T-helper 22 cell (primary cell): ENCODE data around the gene NEUROD2.

Experiments
- DNase-seq: peaks from one replicate; pipeline ENCODE4 v3.0.0-alpha.2; 2020; ENCODE audit warnings: low read depth

The NEUROD2 gene

DNA sequence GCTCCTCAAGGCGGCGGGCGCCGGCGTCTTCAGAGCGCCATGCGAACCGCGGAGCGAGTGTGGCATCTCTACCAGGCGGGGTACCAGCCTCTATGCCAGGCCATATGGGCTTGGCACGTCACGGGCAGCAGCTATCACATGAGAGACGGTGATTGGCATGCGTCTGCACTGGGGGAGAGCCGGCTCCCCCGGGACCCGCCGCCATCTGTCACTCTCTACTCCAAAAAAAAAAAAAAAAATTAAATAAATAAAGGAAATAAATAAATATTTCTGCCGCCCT lies at the start of gene NEUROD2:
NEUROD2 (minus strand) TSS at position 70 of the 280 bp plus-strand sequence. CDS start 1,321 bp downstream, outside the sequence.
- DNase-seq: no peak

DNA sequence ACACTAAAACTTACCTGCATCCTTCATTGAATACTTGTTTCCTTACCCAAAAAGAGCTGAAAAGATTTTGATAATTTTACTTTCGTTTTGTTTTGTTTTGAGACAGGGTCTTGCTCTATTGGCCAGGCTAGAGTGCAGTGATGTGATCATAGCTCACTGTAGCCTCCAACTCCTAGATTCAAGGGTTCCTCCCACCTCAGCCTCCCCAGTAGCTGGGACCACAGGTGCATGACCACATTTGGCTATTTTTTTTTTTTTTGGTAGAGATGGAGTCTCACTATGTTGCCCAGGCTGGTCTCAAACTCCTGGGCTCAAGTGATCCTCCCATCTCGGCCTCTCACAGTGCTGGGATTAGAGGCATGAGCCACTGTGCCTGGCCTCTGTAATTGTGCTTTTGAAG lies 47.4 kb upstream of the NEUROD2 start:
- no peak for DNase-seq

DNA sequence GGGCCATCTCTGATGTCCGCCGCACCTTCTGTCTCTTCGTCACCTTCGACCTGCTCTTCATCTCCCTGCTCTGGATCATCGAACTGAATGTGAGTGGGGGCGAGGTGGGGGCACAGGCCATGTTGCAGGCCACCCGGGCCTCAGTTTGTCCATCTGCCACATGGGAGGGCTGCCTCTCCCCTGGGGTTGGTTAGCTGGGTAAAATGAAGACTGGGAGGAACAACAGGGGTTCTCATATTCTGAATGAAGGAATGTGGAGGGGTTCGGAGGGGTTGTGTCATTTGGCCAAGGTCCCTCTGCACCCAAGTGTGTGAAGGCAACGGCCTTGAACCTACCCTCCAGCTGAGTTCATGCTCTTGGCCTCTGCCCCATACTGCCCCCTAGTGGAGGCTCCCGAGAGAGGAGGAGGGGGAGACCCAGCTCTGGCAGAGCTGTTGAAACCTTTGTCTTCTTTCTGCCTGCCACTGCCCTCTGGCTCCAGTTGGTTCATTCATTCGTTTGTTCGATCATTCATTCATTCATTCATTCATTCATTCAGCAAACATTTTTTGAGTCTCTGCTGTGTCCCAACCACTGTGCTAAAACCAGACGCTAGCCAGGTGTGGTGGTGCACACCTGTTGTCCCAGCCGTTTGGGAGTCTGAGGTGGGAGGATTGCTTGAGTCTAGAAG lies 46.1 kb upstream of the NEUROD2 start:
- DNase-seq: peak; percentile 49

DNA sequence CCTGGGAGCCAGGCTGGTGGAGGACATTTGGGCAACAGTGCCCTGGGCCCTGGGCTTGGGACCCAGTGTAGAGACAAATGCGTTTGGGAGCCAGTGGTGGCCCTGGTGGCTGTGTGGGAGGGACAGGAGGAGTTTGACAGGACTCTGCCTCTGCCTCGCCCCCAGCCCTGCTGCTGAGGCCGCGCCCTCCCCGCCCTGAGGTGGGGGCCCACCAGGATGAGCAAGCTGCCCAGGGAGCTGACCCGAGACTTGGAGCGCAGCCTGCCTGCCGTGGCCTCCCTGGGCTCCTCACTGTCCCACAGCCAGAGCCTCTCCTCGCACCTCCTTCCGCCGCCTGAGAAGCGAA lies 45.6 kb upstream of the NEUROD2 start:
- DNase-seq: no peak

DNA sequence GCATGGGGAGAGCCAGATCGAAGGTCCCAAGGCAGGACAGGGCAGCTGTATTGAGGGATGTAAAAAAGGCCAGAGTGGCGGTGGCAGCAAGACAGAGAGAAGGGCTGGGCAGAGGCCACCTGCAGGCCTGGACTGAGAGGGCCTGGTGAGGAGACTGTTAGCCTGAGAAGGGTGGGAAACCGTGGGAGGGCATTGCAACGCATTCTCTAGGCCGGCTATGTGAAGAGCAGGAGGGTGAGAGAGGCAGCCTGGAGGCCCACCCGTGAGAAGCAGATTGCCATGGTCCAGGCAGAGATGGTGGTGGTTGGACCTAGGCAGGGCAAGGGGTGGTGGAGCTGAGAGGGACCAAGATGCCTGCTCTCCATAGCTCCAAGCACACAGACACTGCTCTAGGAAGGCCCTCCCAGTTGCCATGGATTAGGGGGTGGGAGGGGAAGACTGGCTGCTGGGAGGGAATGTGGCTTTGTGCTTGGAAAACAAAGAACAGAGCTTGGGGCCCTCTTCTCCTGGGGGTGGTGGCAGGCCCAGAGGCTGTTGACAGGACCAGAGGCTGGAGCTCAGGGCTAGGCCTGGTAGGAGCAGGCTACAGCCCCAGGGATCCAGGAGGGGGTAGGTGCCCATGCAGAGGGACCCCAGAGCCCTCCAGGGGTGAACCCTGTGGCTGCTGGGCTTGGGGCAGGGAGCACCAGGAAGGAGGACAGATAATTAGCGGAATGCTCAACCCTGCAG lies 45.0 kb upstream of the NEUROD2 start:
- DNase-seq: no peak

DNA sequence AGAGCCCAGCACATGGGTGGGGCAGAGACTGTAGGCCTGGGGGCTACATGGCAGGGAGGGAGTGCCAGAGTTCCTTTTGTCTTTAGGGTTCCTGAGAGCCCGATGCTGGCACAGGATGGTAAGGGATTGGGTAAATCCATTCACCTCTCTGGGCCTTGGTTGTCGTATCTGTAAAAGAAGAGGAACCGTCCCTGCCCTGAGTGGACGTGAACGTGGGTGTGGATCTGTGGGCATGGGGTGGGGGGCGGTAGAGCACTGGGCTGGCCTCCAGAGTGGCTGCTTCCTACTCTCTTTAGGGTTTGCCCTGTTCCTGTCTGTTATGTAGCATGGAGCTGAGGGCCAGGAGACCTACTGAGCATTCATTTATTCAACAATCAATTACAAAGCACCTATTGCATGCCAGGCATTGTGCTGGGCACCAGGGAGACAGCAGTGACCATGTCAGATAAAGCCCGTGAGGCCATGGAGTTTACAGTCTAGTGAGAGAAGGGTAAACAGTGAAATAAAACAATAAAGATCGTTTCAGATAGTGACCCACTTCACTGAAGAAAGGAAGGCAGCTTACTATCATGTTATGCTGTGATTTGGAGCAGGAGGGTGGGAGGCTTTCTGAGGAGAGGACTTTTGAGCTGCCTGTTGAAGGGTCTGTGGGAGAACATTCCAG lies 44.3 kb upstream of the NEUROD2 start:
- DNase-seq: no peak

DNA sequence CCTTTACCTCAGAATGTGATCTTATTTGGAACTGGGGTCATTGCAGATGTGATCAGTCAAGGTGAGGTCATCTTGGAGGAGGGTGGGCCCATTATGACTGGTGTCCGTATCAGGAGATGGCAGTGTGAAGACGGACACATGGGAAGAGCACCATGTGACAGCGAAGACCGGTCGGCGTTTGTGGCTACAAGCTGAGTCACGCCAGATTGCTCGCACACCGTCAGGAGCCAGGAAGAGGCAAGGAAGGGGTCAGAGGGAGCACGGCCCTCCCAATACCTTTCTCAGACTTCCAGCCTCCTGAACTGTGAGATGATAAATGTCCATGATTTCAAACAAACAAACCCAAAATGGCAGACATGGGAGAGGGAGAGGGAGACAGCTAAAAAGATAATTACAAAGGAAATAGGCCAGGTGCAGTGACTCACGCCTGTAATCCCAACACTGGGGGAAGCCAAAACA lies 42.4 kb upstream of the NEUROD2 start:
- DNase-seq: no peak

DNA sequence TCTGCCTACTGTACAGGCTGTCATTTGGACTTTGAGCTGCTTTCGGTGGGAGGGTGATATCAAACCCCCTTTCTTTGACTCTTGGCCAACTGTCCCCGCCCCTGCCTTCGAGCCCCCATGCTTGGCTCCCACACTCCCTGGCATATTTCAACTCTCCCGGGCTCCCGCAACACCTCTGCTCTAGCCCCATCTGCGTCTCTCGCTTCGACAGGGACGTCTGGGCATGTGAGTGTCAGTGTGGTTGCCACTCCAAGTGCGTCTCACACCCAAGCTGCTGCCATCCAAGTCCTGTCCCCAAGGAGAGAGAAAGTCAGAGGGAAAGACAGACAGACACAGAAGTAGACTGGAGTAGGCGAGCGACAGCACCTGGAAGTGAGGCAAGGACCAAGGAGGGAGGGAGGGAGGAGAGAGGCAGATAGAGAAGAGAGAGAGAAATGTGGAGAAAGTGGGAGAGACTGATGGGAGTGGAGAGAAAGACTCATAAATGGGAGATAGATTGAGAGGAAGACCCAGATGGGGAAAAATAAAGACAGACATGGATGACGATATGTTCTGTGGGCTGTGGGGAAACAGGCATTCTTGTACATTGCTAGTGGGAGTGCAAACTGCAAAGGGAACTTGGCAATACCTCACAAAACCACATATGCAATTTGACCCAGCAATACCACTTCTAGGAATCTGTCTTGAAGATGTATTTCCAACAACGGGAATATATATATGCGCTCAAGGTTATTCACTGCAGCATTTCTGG lies 41.1 kb upstream of the NEUROD2 start:
- no peak for DNase-seq

DNA sequence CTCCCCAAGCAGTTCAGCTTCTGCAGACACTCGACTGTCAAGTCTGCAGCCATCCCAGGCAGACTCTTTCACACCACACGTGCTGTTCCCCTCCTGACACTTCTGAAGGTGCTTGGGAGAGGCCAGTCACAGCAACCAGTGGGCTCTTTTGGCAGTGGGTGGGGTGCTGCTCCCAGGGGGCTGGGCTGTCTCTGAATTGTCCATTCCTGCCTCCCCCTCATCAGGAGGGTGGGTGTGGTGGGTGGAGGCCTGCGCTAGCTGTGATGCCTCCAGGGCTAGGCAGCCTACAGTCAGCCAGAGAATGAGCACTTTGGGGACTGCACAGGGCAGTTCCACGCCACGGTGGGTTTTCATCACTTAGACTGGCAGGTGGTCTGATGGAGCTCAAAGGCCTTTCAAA lies 39.5 kb upstream of the NEUROD2 start:
- no peak for DNase-seq

DNA sequence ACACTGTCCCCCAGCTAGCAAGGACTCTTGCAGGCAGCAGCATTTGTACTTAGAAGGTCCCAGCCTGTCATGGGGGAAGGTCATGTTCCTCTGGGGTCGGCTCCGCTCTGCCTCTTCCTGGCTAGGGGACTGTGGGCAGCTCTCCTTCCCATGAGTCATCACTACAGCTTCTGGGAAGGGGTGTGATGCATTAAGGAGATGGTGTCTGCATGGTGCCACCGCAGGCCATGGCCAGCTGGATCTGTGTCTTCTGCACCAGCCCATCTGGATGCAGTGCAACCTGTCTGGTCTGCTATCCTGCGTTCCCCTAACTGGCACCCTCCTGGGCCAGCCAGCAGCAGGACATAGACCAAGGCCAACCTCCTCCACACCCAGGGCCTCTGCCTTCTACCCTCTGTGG lies 35.6 kb upstream of the NEUROD2 start:
- no peak for DNase-seq

DNA sequence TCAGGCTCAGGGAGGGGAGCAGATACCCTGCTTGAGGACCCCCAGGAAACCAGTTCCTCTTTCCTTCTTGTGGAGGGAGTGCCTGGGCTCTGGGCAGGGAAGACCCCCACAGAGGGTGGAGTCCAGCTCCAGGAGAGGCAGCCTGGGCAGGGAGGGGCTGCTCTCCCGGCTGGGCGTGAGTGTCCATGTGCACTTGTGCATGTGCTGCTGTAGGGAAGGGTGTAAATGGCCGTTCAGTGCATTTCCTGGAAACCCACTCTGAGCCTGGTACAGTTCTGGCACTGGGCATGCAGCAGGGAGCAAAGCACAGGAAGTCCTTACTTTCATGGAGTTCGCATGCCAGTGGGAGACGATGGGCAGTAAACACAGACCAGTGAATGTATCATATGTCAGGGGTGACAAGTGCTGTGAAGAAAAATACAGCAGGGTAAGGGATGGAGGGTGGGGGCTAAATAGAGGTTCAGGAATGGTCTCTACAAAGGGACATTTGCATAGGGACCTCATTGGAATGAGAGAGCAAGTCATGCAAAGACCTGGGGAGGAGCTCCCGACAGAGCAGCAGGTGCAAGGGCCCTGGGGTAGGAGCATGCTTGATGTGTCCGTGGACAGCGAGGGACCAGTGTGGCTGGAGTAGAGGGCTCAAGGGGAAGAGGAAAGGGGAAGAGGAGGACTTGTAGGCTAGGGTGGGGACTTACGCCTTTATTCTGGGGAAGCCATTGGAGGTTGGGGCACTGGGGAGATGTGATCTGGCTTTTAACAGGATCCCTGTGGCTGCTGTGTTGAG lies 34.8 kb upstream of the NEUROD2 start:
- no peak for DNase-seq

DNA sequence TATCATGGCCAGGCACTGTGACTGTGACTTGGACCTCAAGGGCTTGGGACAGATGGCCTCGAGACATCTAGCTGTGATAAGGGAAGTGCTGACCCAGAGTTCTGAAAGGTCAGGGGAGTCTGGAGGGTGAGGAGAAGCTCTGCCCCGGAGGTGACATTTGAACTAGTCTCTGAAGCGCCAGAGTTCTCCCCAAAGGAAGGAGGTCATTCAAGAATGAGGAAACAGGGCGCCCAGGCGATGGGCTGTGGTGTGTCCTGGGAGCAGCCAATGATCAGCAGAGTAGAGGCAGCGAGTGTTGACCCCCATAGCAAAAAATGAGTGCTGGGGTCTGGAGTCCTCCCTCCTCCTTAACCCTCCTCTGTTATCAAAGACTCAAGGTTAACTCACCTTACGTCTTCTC lies 34.2 kb upstream of the NEUROD2 start:
- DNase-seq: no peak

DNA sequence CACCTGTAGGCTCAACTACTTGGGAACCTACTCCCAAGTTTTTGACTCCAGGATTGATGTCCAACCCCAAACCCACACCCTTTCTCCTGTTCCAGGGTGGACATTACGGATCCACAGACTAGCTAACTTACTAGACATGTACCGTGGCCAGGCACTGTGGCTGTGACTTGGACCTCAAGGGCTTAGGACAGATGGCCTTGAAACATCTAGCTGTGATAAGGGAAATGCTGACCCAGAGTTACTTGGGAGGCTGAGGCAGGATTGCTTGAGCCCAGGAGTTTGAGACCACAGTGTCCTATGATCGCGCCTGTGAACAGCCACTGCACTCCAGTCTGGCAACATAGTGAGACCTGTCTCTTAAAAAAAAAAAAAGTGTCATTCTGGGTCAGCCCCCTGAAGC lies 33.4 kb upstream of the NEUROD2 start:
- no peak for DNase-seq

DNA sequence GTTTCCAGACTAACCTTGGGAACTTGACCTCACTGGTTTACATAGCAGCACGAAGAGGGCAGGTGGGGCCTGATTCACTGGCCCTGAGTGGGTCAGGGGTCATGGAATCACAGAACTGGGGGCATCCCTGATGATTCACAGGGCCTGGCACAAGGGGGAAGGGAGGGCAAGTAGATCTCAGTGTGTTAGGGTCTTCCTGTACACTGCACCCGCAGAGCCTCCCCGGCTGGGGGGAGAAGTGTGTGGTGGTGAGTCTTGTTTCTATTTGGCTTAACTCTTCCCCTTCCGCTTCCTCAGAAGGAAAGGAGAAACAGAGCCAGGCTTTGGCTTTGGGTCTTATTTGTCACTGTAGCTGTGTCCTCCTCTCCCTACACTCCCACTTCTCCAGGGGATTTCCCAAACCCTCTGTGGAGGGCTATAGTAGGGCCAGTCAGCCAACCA lies 32.9 kb upstream of the NEUROD2 start:
- no peak for DNase-seq

DNA sequence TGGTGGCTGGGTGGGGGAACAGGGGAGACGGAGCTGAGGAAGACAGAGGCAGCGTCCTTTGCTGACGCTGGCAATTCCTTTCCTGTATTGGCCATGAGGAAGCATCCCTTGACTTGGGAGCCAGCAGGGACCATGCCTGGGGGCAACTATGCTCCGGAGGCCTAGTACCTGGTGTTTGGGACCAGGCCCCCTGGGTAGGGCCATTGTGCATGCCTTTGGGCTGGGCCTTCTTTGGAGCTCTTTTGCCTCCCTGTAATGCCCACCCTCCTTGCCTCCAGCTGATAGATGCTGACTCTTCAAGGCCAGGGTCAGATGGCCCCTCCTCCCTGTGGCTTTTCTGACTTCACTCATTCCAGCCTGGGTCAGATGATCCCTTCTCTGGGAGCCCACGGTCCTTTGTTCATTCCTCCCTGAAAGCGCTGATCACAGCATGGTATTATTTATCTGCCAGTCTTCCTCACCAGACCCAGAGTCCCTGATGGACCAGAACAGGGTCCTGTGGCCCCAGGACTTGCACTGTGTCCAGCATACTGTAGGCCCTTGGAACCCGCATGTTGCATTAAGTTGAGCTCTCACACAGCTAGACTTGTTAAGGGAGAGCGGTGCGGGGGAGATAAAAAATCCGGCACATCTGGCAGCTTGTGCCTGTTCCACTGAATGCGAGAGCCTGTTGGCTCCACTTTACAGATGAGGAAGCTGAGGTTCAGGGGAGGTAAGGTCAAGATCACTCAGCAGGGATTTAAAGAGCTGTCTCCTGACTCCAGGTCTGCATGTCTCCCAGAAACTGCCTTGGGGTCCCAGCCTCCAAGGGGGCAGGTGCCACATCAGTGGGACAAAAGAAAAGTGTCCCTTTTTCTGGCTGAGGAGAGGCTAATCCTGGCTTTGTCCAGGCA lies 32.1 kb upstream of the NEUROD2 start:
- DNase-seq: no peak

DNA sequence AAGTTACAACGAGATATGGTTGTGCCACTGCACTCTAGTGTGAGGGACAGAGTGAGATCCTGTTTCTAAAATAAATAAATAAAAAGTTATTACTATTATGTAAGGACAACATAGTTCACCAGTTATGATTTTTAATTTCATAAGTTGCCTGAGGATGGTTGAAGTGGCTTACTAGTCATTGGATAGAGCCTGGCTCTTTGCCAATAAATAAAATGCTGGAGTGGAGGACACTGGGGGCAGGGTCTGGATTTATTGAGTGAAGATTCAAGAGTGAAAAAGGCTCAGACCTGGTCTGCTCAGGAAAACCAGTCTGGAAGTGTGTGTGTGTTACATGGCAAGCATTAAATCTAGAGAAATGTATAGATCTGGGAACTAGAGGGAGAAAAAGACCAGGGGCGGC lies 31.3 kb upstream of the NEUROD2 start:
- no peak for DNase-seq

DNA sequence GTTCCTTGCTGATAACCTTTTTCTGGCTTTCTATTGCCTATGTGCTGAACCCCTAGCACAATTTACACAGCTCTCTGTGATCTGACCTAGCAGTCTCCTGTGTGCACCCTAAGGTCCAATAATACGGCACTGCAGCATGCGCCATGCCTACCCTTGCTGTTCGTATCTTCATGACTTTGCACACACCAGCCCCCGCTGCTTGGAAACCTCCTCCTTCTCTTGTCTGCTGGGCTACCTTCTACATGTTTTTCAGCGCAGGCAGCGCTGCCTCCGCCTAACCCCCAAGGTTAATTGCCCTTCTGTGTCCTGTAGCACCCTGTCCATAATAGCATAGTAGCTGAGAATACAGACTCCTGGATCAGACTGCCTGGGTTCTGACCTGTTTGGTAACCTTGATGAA lies 30.6 kb upstream of the NEUROD2 start:
- DNase-seq: no peak

DNA sequence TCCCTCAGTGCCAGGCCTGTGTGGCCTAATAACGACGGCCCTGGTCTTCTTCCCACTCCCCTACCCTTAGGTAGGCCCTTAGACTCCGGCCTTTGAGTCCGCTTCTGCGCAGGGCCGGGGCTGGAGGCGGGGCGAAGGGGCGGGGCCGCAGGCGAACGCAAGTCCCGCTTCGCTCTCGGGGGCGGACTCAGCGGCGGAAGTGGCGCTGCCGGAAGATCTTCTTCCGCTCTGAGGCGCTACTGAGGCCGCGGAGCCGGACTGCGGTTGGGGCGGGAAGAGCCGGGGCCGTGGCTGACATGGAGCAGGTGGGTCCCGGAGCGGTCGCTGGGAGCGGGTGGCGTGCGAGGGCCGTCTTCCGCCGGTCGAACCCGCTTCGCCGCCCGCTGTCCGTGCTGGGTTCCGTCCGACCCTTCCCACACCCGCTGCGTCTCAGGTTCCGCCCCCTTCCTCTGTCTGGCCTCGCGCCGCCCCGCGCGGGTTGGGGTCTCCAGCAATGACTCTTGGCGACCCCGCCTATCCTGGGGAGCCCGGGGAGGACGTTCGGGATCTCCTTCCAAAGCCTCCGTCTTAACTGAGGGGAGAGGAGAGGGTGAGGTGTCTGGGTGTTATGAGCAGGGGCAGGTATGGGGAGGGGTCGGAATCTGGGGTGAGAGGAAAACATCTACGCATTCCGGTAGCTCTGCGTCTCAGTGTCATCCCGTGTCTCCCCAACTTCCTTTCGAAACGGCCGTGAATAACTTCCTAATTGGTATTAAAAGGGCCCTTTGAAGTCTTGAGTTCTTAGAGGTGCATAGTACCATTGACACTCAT lies 29.4 kb upstream of the NEUROD2 start, which contains the start of gene STARD3:
STARD3 (plus strand) TSS at position 218 of the 810 bp plus-strand sequence. CDS start 16,388 bp downstream, outside the sequence.
- DNase-seq: peak; percentile 81

DNA sequence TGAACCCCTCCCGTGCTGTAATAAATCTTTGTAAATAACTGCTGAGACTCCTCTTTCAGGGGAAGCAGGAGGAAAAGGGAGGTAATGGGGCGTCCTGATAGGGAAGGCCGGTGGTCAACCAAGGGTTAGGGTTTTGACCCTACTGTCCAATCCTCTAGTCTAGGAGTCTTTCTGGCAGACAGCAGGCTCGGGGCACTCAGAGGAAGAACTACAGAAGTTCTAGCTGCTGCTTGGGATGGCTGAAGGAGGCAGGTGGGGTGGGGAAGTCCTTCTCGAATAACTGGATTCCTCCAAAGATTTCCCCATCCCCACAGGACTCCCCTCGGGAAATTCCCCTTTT lies 28.8 kb upstream of the NEUROD2 start:
- no peak for DNase-seq

DNA sequence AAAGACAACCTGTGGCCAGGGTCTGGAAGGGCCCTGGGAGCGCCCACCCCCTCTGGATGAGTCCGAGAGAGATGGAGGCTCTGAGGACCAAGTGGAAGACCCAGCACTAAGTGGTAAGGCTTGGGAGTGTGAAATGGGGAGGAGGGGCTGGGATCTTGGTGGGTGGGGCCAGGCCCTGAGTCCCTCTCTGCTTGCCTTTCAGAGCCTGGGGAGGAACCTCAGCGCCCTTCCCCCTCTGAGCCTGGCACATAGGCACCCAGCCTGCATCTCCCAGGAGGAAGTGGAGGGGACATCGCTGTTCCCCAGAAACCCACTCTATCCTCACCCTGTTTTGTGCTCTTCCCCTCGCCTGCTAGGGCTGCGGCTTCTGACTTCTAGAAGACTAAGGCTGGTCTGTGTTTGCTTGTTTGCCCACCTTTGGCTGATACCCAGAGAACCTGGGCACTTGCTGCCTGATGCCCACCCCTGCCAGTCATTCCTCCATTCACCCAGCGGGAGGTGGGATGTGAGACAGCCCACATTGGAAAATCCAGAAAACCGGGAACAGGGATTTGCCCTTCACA lies 28.0 kb upstream of the NEUROD2 start:
- DNase-seq: no peak
